Right kidney (tissue), 1 donor: Measurements from ENCODE around the gene COBLL1.
"Not testable (repeated sequence)": the region's sequence is repeated elsewhere in the genome, so short reads cannot be mapped to it uniquely, and the experiment has no call there.

Experiments
- DNase-seq: peaks from one replicate; pipeline ENCODE4 v3.0.0-alpha.2; 2016

Gene COBLL1

DNA sequence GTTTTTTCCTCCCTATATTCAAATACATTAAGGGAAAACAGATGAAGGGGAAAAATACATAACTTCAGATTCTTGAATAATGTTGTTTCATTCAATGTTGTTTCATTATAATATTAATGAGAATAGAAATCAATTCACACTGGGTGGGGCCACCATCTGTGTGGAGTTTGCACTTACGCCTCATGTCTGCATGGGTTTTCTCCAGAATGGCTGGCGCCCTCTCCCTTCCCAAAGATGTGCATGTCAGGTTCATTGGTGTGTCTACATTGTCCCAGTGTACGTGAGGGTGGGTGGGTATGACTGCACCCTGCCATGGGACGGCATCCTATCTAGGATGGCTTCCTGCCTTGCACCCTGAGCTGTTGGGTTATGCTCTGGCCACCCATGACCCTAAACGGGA is 51.7 kb downstream of the COBLL1 start:
- no peak for DNase-seq

- no peak for DNase-seq
Measured at GRCh38 chr2:164786787-164787186, 54.8 kb downstream of the COBLL1 start.

- DNase-seq = no peak
Measured at GRCh38 chr2:164785457-164785856, 56.2 kb downstream of the COBLL1 start.

GRCh38 chr2:164784376-164784775 is 57.2 kb downstream of the COBLL1 start:
- no peak for DNase-seq

DNA sequence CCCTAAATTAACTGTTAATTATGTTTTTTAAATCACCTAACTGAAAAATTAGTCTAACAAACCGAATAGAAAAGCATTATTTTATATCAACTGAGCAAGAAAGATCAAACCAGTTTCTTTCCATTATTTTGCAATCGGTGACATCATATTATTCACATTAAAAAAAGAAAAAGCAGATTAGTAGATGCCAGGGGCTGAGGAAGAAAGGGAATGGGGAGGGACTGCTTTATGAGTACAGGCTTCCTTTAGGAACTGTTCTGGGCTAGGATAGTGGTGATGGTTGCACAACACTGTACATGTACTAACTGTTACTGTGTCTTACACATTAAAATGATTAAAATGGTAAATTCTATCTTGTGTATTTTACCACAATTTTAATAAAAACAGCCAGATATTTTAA is 59.3 kb downstream of the COBLL1 start:
- DNase-seq = no peak

- no peak for DNase-seq
Measured at GRCh38 chr2:164781394-164781793, 60.2 kb downstream of the COBLL1 start.

DNA sequence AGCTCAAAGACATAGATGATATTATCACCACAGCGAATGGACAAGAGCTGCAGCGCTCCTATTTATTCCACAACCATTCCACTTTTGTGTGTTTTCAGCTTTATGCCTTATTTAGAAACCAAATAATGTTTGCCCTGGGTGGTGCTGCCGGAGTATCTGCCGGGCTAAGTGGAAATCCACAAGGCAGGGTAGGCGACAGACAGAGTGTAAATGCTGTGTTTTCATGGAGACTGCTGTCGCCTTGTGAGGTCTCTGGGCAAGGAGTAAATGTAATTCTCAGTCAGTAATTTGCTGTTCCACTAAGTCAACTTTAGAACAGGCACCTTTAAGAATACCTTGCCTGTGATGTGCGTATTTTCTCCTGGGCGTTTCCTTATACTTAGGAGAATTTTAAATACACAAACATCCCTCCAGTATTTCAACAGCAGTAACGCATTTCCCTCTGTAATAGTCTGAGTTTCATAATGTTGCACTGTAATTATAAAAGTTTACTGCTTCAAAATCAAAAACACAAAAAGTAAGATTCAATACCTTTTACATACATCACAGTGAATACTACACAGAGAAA is 60.9 kb downstream of the COBLL1 start:
- no peak for DNase-seq

DNA sequence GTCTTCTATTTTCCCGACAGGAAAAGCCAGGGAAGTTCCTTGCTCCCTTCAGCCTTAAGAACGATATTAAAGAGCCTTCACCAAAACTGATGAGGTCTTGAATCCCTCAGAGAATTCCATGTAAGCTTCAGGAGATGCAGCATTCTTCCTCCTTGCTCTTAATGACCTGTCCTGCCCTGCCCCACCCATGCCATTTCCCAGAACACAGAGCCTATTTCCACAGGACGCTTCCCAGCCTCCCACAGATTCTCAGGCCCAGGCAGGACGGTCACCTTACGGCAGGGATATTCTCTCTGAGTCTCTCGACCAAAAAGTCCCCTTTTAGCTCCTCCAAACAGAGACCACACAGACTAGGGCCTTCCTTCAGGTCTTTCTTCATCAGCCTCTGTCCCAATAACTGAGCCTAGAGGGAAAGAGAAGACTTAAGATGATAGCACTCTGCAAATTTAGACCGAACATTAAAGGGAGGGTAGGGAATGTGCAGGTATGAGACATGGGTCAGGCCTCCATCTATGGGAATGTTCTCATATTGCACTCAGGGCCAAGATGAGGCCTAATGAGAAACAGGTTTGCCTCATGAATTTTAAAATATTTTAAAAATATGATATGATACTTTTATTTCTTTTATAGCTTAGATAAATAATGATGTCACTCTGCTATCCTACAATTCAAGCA is 62.1 kb downstream of the COBLL1 start:
- no peak for DNase-seq

DNA sequence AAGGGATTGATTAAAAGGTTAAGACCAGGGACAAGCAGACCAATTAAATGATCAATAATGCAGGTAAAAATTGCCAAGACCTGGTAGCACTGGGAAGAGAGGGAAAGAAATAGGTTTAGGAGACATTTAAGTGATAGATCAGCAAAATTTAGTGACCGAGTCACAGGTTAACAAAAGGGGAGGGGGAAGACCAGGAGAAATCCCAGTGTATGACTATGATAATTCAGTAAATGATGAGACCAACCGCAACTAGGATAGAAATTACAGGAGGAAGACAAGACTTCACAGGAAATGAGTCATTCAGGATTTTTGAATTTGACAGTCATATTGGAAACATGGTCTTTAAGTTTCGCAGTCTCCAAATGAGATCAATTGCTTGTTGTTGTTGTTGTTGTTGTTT is 62.9 kb downstream of the COBLL1 start:
- DNase-seq = no peak

- DNase-seq = no peak
Measured at GRCh38 chr2:164777847-164778461, 63.7 kb downstream of the COBLL1 start.

- no peak for DNase-seq
Measured at GRCh38 chr2:164773635-164774034, 68.0 kb downstream of the COBLL1 start.

GRCh38 chr2:164773091-164773490 is 68.5 kb downstream of the COBLL1 start:
- no peak for DNase-seq

DNA sequence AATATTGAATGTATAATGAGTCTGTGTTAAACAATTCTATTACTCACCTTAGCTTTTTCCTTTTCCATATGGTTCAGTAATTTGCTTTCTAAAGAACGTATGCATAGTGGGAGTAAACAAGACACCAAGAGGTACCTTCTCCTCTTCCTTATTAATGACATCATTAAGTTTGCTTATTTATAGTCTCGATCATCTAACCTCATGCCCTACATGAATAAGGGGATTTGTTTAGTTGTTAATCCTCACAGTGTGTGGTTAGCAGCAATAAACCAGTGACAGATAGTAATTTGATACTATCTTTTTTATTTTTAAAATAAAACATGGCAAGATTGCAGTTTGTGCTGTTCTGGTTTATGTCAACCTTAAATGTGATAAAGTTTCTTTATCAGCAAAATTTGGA is 69.7 kb downstream of the COBLL1 start:
- DNase-seq = no peak

DNA sequence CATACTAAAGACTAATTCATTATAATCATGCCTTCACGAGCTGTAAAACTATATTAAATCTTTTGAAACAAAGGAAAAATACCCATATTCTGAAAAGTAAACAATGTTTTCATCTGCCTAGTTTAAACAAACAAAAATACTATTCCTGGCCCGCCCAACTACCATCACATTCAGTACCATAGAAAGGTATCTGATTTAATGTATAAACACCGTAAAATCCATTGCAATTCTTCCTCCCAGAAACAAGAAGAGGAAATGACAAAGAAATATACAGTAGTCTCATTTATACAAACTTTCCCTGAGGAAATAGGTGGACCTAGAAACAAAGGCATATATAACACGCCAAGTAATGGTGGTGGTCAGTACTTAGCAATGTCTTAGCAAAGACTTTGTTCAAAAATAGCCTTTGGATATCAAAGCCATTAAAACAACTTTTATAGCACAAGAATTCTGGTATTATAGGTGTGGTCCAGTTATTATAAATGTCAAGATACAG is 71.2 kb downstream of the COBLL1 start:
- no peak for DNase-seq

- DNase-seq = no peak
Measured at GRCh38 chr2:164766954-164767320, 74.7 kb downstream of the COBLL1 start.

GRCh38 chr2:164766216-164766953 is 75.2 kb downstream of the COBLL1 start:
- DNase-seq = no peak

- DNase-seq = no peak
Measured at GRCh38 chr2:164764996-164765395, 76.6 kb downstream of the COBLL1 start.

DNA sequence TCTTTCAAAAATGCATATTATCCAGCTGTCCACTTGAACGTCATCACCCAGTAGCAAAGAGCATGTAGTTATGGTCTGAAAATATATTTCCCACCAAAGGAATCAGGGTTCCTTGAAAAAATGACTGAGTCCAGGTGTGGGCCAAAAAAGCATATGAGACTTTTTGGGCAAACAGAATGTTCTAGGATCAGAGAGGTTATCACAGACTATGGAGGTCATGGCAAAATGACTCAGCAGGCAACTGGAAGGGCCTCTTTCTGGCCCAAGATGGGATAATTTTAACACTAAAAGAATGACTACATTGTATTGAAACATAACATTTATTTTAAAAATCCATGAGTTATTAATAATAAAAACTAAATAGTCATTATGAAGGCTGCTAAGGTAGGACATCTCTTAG is 77.1 kb downstream of the COBLL1 start:
- DNase-seq = no peak

DNA sequence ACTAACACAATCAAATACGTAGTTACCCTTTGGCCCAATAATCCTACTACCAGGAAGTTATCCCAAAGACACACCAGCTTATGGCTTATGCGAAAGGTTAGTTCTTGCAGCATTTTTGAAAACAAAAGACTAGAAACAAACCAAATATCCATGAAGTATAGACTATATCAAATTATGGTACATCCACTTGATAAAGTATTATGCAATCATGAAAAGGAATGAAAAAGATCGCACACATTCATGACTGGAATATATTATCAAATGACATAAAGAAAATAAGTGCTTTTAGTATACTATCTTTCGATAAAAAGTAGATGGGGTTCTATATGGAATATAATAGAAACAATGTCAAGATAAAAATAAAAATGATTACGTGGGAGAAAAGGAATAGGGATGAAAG is 78.2 kb downstream of the COBLL1 start:
- DNase-seq = no peak

GRCh38 chr2:164761737-164762460 is 79.7 kb downstream of the COBLL1 start:
- no peak for DNase-seq

GRCh38 chr2:164761201-164761600 is 80.4 kb downstream of the COBLL1 start:
- DNase-seq = not testable (repeated sequence)

- DNase-seq = no peak
Measured at GRCh38 chr2:164760179-164760578, 81.4 kb downstream of the COBLL1 start.
